ENCODE data around the gene REEP3. TPM values are rescaled to one million over a fixed set of nuclear protein-coding genes. Genes with fewer than 3 reads are reported as not detected.

The REEP3 gene
- total and polyA plus RNA-seq, 2 donors (not counting 1 experiment from before 2014, with no cell fraction given) = 2.2 to 8.8 TPM

- no peaks in the 10 kb centered on the region for H4K20me1 ChIP-seq (ENCODE audit: control insufficient read depth, insufficient read depth, low read length, poor library complexity, severe bottlenecking)
- no peaks in the 10 kb centered on the region for H3K9me3 ChIP-seq (ENCODE audit: control extremely low read depth in 1 of 3, control insufficient read depth in 2 of 3, insufficient read depth in 1 of 3, low read length in 2 of 3)
- H3K36me3 ChIP-seq (replicated peaks in 1 of 2; ENCODE audit: control extremely low read depth in 1 of 2, control insufficient read depth in 1 of 2, extremely low read depth in 1 of 2, insufficient read depth in 2 of 2, low read length in 1 of 2) = no peaks in the 10 kb centered on the region
- no peaks in the 10 kb centered on the region for H3K27me3 ChIP-seq (replicated peaks in 1 of 4; ENCODE audit: control extremely low read depth in 1 of 4, control insufficient read depth in 3 of 4, insufficient read depth in 4 of 4, low read length in 3 of 4)
- H3K4me2 ChIP-seq (replicated peaks; ENCODE audit: low read depth, low read length, poor library complexity, severe bottlenecking) = no peak overlapping the region
- Mint-ChIP-seq H3K4me1 (peaks cover 2% of the 10 kb centered on the region), H3K9me3 (ENCODE audit: insufficient read depth) (no peaks in the 10 kb centered on the region), H3K4me3 (no peak overlapping the region), H3K27me3 (no peaks in the 10 kb centered on the region), H3K27ac (no peak overlapping the region)
- no peak for TF ChIP-seq EZH2 (IDR thresholded peaks at IDR 0.05; ENCODE audit: borderline replicate concordance, insufficient read depth, low read depth, low read length, poor library complexity, severe bottlenecking)
- TF ChIP-seq CTCF (IDR thresholded peaks at IDR 0.05) = no peak
- no peaks in the 10 kb centered on the region for H3K4me1 ChIP-seq (ENCODE audit: control insufficient read depth in 2 of 2, insufficient read depth in 2 of 2, low read length in 2 of 2)
- ATAC-seq (ENCODE audit: low read depth) (no peak), DNase-seq (no peak)
- 88% methylated on average over 2 of the region's 3 CpGs for WGBS (ENCODE audit: insufficient coverage)
- H2AFZ ChIP-seq (ENCODE audit: insufficient read depth, low read depth, low read length, poor library complexity, severe bottlenecking) = no peak overlapping the region
- H3K9ac ChIP-seq (ENCODE audit: low read length) = no peak overlapping the region
- H3K79me2 ChIP-seq (ENCODE audit: control insufficient read depth, insufficient read depth, low read length) = peaks cover 6% of the 10 kb centered on the region
- no peak overlapping the region for H3K4me3 ChIP-seq (ENCODE audit: control extremely low read depth in 1 of 5, extremely low read depth in 1 of 5, insufficient read depth in 1 of 5, low read depth in 2 of 5, low read length in 4 of 5)
- POLR2A ChIA-PET = no interaction called here
- CTCF ChIA-PET = no interaction called here
- intact Hi-C loops (cut with micrococcal nuclease) = no loop called here
- H3K27ac ChIP-seq (ENCODE audit: low read length in 2 of 2) = no peak overlapping the region
Measured at GRCh38 chr10:63583397-63583796, 62.2 kb downstream of the REEP3 start.

GRCh38 chr10:63583909-63584724, 62.9 kb downstream of the REEP3 start:
- POLR2A ChIA-PET = interaction anchor here (0.7 kb wide), 1 partner anchor 899 kb away, joined by 4 read pairs; no protein-coding TSS in a partner anchor
- 83% methylated on average over 1 of the region's 5 CpGs for WGBS (ENCODE audit: insufficient coverage)
- no peak overlapping the region for H3K4me3 Mint-ChIP-seq
- intact Hi-C loops (cut with micrococcal nuclease) = no loop called here
- Histone ChIP-seq H3K9me3 (ENCODE audit: control extremely low read depth in 1 of 3, control insufficient read depth in 2 of 3, insufficient read depth in 1 of 3, low read length in 2 of 3) (no peaks in the 10 kb centered on the region), H3K9ac (ENCODE audit: low read length) (no peak overlapping the region), H2AFZ (ENCODE audit: insufficient read depth, low read depth, low read length, poor library complexity, severe bottlenecking) (no peak overlapping the region), H4K20me1 (ENCODE audit: control insufficient read depth, insufficient read depth, low read length, poor library complexity, severe bottlenecking) (no peaks in the 10 kb centered on the region), H3K4me1 (ENCODE audit: control insufficient read depth in 2 of 2, insufficient read depth in 2 of 2, low read length in 2 of 2) (no peaks in the 10 kb centered on the region), H3K27me3 (replicated peaks in 1 of 4; ENCODE audit: control extremely low read depth in 1 of 4, control insufficient read depth in 3 of 4, insufficient read depth in 4 of 4, low read length in 3 of 4) (no peaks in the 10 kb centered on the region), H3K36me3 (replicated peaks in 1 of 2; ENCODE audit: control extremely low read depth in 1 of 2, control insufficient read depth in 1 of 2, extremely low read depth in 1 of 2, insufficient read depth in 2 of 2, low read length in 1 of 2) (no peaks in the 10 kb centered on the region), H3K4me2 (replicated peaks; ENCODE audit: low read depth, low read length, poor library complexity, severe bottlenecking) (no peak overlapping the region), H3K4me3 (ENCODE audit: control extremely low read depth in 1 of 5, extremely low read depth in 1 of 5, insufficient read depth in 1 of 5, low read depth in 2 of 5, low read length in 4 of 5) (no peak overlapping the region), H3K27ac (ENCODE audit: low read length in 2 of 2) (no peak overlapping the region), H3K79me2 (ENCODE audit: control insufficient read depth, insufficient read depth, low read length) (peaks cover 9% of the 10 kb centered on the region)
- no peak for TF ChIP-seq EZH2 (IDR thresholded peaks at IDR 0.05; ENCODE audit: borderline replicate concordance, insufficient read depth, low read depth, low read length, poor library complexity, severe bottlenecking)
- TF ChIP-seq CTCF (IDR thresholded peaks at IDR 0.05) = no peak
- H3K27ac Mint-ChIP-seq = no peak overlapping the region
- CTCF ChIA-PET = interaction anchor here (1.3 kb wide), 1 partner anchor 44 kb away, joined by 5 read pairs; no protein-coding TSS in a partner anchor
- ATAC-seq (ENCODE audit: low read depth) = no peak
- no peaks in the 10 kb centered on the region for H3K9me3 Mint-ChIP-seq (ENCODE audit: insufficient read depth)
- no peak for DNase-seq
- H3K4me1 Mint-ChIP-seq = no peaks in the 10 kb centered on the region
- H3K27me3 Mint-ChIP-seq = no peaks in the 10 kb centered on the region

Data from B cell (primary cell).